ENCODE data around the gene ADSS1.

Gene ADSS1

GRCh38 chr14:104771918-104772706 lies 48.1 kb downstream of the ADSS1 start:
- TF ChIP-seq CTCF (IDR thresholded peaks at IDR 0.05; ENCODE audit: insufficient read depth, low read length, missing control alignments), result no peak
- no peak for DNase-seq (ENCODE audit: low read depth, low spot score)
- ChIA-PET CTCF (interaction anchor here (1.0 to 9.5 kb wide), 7 partner anchors 8 to 55 kb away, joined by 3 to 166 read pairs (median 15); partner anchors contain the start of gene AKT1), POLR2A (no interaction called here)
- H3K4me3 ChIP-seq (ENCODE audit: low read depth, low read length), result no peak overlapping the region

GRCh38 chr14:104772707-104773504 lies 48.9 kb downstream of the ADSS1 start:
- POLR2A ChIA-PET, result no interaction called here
- DNase-seq (ENCODE audit: low read depth, low spot score), result no peak
- CTCF ChIA-PET, result interaction anchor here (1.0 to 3.1 kb wide), 2 partner anchors 14 to 53 kb away, joined by 4 to 15 read pairs; no protein-coding TSS in a partner anchor

GRCh38 chr14:104773505-104774452 lies 49.8 kb downstream of the ADSS1 start:
- no peak for DNase-seq (ENCODE audit: low read depth, low spot score)
- CTCF ChIA-PET, result interaction anchor here (2.1 kb wide), 1 partner anchor 52 kb away, joined by 6 read pairs; no protein-coding TSS in a partner anchor
- POLR2A ChIA-PET, result no interaction called here
- H3K4me3 ChIP-seq (ENCODE audit: low read depth, low read length), result no peak overlapping the region
- TF ChIP-seq CTCF (IDR thresholded peaks at IDR 0.05; ENCODE audit: insufficient read depth, low read length, missing control alignments), result peak; percentile 4

More at GRCh38 chr14:104772707-104773504, 48.9 kb downstream of the ADSS1 start:
- no peak overlapping the region for H3K4me3 ChIP-seq (ENCODE audit: low read depth, low read length)
- no peak for TF ChIP-seq CTCF (IDR thresholded peaks at IDR 0.05; ENCODE audit: insufficient read depth, low read length, missing control alignments)

GRCh38 chr14:104774453-104775072 lies 50.5 kb downstream of the ADSS1 start:
- H3K4me3 ChIP-seq (ENCODE audit: low read depth, low read length), result no peak overlapping the region
- no peak for TF ChIP-seq CTCF (IDR thresholded peaks at IDR 0.05; ENCODE audit: insufficient read depth, low read length, missing control alignments)
- DNase-seq (ENCODE audit: low read depth, low spot score), result no peak
- ChIA-PET CTCF (interaction anchor here (1.6 to 2.1 kb wide), 2 partner anchors 8 to 51 kb away, joined by 6 to 9 read pairs; no protein-coding TSS in a partner anchor), POLR2A (no interaction called here)

GRCh38 chr14:104775073-104775489 lies 51.1 kb downstream of the ADSS1 start:
- ChIA-PET CTCF (interaction anchor here (1.6 to 2.1 kb wide), 2 partner anchors 9 to 51 kb away, joined by 6 to 9 read pairs; no protein-coding TSS in a partner anchor), POLR2A (no interaction called here)
- no peak for TF ChIP-seq CTCF (IDR thresholded peaks at IDR 0.05; ENCODE audit: insufficient read depth, low read length, missing control alignments)
- no peak for DNase-seq (ENCODE audit: low read depth, low spot score)
- H3K4me3 ChIP-seq (ENCODE audit: low read depth, low read length), result no peak overlapping the region
